GM12864 (cell line): ENCODE measurements around the gene POLR3GL.
A peak's percentile ranks its signal among the peaks of the same experiment; 100 is the strongest.

Experiments used
- DNase-seq: peaks from one replicate; pipeline ENCODE4 v3.0.0-alpha.2; 2011; ENCODE audit warnings: low read depth
- H3K4me3 ChIP-seq: 2 replicates; pipeline ENCODE4 v1.5.1; 2011; ENCODE audit warnings: mild to moderate bottlenecking, low read depth, low read length, control low read depth
- CTCF ChIP-seq: IDR thresholded peaks from 2 replicates; pipeline ENCODE4 v1.5.1; 2011; ENCODE audit warnings: low read depth, mild to moderate bottlenecking, moderate library complexity, low read length, control low read depth, inconsistent platforms; ENCODE audit errors: missing control alignments

POLR3GL gene

GRCh38 chr1:145962157-145963102 is 2.1 kb upstream of the POLR3GL start:
- no peak for DNase-seq
- H3K4me3 ChIP-seq = peak overlapping the region; percentile 65
- no peak for TF ChIP-seq CTCF

GRCh38 chr1:145963265-145964019 is 1.0 kb upstream of the POLR3GL start:
- DNase-seq = no peak
- TF ChIP-seq CTCF = no peak
- H3K4me3 ChIP-seq = peak overlapping the region; percentile 77

GRCh38 chr1:145965119-145965744 is 742 bp downstream of the POLR3GL start:
- peak overlapping the region; percentile 77 for H3K4me3 ChIP-seq
- no peak for DNase-seq
- no peak for TF ChIP-seq CTCF

GRCh38 chr1:145967288-145967687 is 2.8 kb downstream of the POLR3GL start:
- H3K4me3 ChIP-seq = no peak overlapping the region
- no peak for TF ChIP-seq CTCF
- no peak for DNase-seq

- H3K4me3 ChIP-seq = no peak overlapping the region
- DNase-seq = no peak
- no peak for TF ChIP-seq CTCF
Observed at GRCh38 chr1:145972580-145972979, 8.1 kb downstream of the POLR3GL start.

DNA sequence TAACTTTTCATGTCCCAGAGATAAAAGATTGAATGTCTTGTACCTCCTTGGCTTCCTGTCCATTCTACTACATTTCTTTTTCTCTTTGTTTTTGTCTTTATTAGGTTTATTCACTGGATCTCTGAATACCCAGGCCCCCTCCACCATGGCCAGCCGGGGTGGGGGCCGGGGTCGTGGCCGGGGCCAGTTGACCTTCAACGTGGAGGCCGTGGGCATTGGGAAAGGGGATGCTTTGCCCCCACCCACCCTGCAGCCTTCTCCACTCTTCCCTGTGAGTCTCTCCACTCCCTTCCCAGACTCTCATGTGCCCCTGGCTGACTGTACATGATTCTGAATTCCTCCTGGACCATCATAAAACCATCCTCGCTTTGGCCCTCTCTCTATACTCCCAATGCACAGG is 10.2 kb downstream of the POLR3GL start:
- no peak overlapping the region for H3K4me3 ChIP-seq
- no peak for TF ChIP-seq CTCF
- DNase-seq = no peak
